ENCODE results near the gene TNFSF11.
"Not testable (repeated sequence)": the region's sequence is repeated elsewhere in the genome, so short reads cannot be mapped to it uniquely, and the experiment has no call there.

Gene TNFSF11

GRCh38 chr13:42574011-42574410 is at the start of gene TNFSF11:
TSS of gene TNFSF11 (plus strand) at chr13:42574152. CDS start at chr13:42574304, 152 bp downstream.
- FAIRE-seq = no peak

- FAIRE-seq = no peak
Observed at GRCh38 chr13:42524487-42525034, 49.4 kb upstream of the TNFSF11 start.

- no peak for FAIRE-seq
Observed at GRCh38 chr13:42525035-42525504, 48.9 kb upstream of the TNFSF11 start.

GRCh38 chr13:42526276-42526675 is 47.7 kb upstream of the TNFSF11 start:
- FAIRE-seq = no peak

GRCh38 chr13:42526804-42527203 is 47.1 kb upstream of the TNFSF11 start:
- FAIRE-seq = no peak

- FAIRE-seq = no peak
Observed at GRCh38 chr13:42532561-42533335, 41.2 kb upstream of the TNFSF11 start.

- no peak for FAIRE-seq
Observed at GRCh38 chr13:42533336-42533591, 40.7 kb upstream of the TNFSF11 start.

- no peak for FAIRE-seq
Observed at GRCh38 chr13:42534785-42535184, 39.2 kb upstream of the TNFSF11 start.

GRCh38 chr13:42538996-42539395 is 35.0 kb upstream of the TNFSF11 start:
- no peak for FAIRE-seq

- FAIRE-seq = no peak
Observed at GRCh38 chr13:42539670-42540069, 34.3 kb upstream of the TNFSF11 start.

- FAIRE-seq = no peak
Observed at GRCh38 chr13:42543215-42543797, 30.6 kb upstream of the TNFSF11 start.

GRCh38 chr13:42544246-42544926 is 29.6 kb upstream of the TNFSF11 start:
- FAIRE-seq = no peak

GRCh38 chr13:42545842-42546241 is 28.1 kb upstream of the TNFSF11 start:
- no peak for FAIRE-seq

- FAIRE-seq = no peak
Observed at GRCh38 chr13:42547612-42548011, 26.3 kb upstream of the TNFSF11 start.

- no peak for FAIRE-seq
Observed at GRCh38 chr13:42548731-42549551, 25.0 kb upstream of the TNFSF11 start.

GRCh38 chr13:42549552-42549936 is 24.4 kb upstream of the TNFSF11 start:
- FAIRE-seq = no peak

GRCh38 chr13:42551611-42552010 is 22.3 kb upstream of the TNFSF11 start:
- no peak for FAIRE-seq

- no peak for FAIRE-seq
Observed at GRCh38 chr13:42553098-42554046, 20.6 kb upstream of the TNFSF11 start.

- no peak for FAIRE-seq
Observed at GRCh38 chr13:42559057-42559456, 14.9 kb upstream of the TNFSF11 start.

- FAIRE-seq = not testable (repeated sequence)
Observed at GRCh38 chr13:42559573-42560218, 14.3 kb upstream of the TNFSF11 start.

GRCh38 chr13:42560320-42560719 is 13.6 kb upstream of the TNFSF11 start:
- FAIRE-seq = not testable (repeated sequence)

All from TTC549 (cell line).